Nephron progenitor cell (in vitro differentiated cells): Measurements from ENCODE around the gene FBXO27.

Experiments
- DNase-seq: peaks from one replicate; pipeline ENCODE4 v3.0.0; 2021
- H3K27ac Mint-ChIP-seq: 2 replicates; pipeline ENCODE4 v1.8.0; 2021; ENCODE audit warnings: mild to moderate bottlenecking, moderate library complexity, mixed read lengths
- H3K27me3 Mint-ChIP-seq: 2 replicates; pipeline ENCODE4 v1.8.0; 2021; ENCODE audit warnings: mild to moderate bottlenecking, low read depth, mixed read lengths; ENCODE audit not compliant: poor library complexity
- H3K36me3 Mint-ChIP-seq: 2 replicates; pipeline ENCODE4 v1.8.0; 2021; ENCODE audit warnings: low read depth, mixed read lengths
- H3K4me1 Mint-ChIP-seq: 2 replicates; pipeline ENCODE4 v1.8.0; 2021; ENCODE audit warnings: mixed read lengths
- H3K4me3 Mint-ChIP-seq: 2 replicates; pipeline ENCODE4 v1.8.0; 2021; ENCODE audit warnings: mild to moderate bottlenecking, moderate library complexity, mixed read lengths
- H3K9me3 Mint-ChIP-seq: 2 replicates; pipeline ENCODE4 v1.8.0; 2021; ENCODE audit warnings: mild to moderate bottlenecking, moderate library complexity, mixed read lengths
- TF ChIP-seq, protein P1 (sequence below): fragments of 200-600 bp; sonication (generic); IDR thresholded peaks from 2 replicates; pipeline ENCODE4 v1.5.0; 2021; ENCODE audit warnings: antibody characterized with exemption

Gene FBXO27

DNA sequence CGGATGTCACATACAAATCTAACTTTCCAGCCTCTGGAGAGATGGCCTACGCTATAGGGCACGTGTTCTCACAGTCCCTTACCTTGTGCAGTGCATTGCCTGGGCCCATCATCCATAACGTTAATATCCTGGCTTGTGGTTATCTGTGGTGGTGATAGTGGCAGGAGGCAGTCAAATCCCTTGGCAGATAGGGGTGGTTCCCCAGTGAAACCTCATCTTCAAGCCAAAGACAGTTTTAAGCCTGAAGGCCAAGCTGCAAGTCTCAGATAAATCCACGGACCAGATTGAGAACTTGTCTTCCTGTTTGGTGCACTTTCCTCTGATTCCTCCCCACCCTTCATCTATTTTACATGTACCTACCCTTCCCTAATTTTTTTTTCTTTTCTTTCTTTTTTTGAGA lies 52.5 kb downstream of the FBXO27 start:
- Mint-ChIP-seq H3K27me3 (no peaks in the 10 kb centered on the region), H3K4me3 (no peak overlapping the region), H3K9me3 (peaks cover 21% of the 10 kb centered on the region), H3K27ac (no peak overlapping the region), H3K36me3 (peaks cover 5% of the 10 kb centered on the region), H3K4me1 (peaks cover 43% of the 10 kb centered on the region)
- TF ChIP-seq, protein P1, sequence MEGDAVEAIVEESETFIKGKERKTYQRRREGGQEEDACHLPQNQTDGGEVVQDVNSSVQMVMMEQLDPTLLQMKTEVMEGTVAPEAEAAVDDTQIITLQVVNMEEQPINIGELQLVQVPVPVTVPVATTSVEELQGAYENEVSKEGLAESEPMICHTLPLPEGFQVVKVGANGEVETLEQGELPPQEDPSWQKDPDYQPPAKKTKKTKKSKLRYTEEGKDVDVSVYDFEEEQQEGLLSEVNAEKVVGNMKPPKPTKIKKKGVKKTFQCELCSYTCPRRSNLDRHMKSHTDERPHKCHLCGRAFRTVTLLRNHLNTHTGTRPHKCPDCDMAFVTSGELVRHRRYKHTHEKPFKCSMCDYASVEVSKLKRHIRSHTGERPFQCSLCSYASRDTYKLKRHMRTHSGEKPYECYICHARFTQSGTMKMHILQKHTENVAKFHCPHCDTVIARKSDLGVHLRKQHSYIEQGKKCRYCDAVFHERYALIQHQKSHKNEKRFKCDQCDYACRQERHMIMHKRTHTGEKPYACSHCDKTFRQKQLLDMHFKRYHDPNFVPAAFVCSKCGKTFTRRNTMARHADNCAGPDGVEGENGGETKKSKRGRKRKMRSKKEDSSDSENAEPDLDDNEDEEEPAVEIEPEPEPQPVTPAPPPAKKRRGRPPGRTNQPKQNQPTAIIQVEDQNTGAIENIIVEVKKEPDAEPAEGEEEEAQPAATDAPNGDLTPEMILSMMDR, result no peak
- DNase-seq, result no peak

DNA sequence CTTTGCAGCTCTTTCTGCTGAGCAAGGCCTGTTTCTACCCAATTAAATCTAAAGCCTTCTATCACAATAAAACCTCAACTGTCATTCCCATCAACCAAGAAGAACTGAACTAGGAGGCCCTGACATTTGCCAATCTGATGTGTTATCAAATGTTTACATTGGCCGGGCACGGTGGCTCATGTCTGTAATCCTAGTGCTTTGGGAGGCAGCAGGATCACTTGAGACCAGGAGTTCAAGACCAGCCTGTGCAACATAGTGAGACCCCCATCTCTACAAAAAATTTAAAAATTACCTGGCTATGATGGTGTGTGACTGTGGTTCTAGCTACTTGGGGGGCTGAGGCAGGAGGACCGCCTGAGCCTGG lies 54.0 kb downstream of the FBXO27 start:
- Mint-ChIP-seq H3K27me3 (no peaks in the 10 kb centered on the region), H3K36me3 (peaks cover 5% of the 10 kb centered on the region), H3K27ac (peak overlapping the region; percentile 94), H3K9me3 (peaks cover 21% of the 10 kb centered on the region), H3K4me3 (peak overlapping the region; percentile 14), H3K4me1 (peaks cover 45% of the 10 kb centered on the region)
- DNase-seq, result no peak
- TF ChIP-seq, protein P1, result no peak

DNA sequence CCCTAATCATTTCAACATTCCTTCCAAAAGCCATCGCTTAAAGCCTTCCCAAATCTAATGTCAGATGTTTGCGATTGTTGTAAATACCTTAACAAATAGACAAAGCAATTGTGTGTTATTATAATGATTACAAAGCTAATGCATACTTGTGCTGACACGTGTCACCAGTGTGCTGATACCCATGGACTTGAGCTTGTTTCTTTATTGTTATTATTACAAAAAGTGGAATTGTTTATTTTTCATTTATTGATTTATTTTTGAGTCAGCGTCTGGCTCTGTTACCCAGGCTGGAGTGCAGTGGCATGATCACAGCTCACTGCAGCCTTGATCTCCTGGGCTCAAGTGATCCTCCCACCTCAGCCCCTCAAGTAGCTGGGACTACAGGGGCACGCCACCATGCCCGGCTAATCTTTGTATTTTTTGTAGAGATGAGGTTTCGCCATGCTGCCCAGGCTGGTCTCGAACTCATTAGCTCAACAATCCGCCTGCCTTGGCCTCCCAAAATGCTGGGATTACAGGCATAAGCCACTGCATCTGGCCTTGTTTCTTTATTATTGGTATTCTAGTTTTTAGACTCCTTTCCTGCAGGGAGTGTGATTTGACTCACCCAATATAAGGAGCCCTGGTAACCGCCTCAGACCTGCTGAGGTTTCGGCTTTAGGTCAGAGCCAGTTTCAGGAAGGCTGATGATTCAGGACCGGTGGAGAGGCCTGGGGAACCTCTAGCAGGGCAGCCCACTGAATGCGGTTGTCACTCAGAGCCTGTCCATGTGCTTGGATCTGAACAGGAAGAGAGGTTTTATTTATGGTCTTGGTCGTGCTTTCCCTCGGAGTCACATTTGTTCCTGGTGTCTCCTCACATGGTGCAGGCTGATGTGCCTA lies 54.7 kb downstream of the FBXO27 start:
- peaks cover 21% of the 10 kb centered on the region for H3K9me3 Mint-ChIP-seq
- TF ChIP-seq, protein P1, result no peak
- peak overlapping the region; percentile 94 for H3K27ac Mint-ChIP-seq
- no peak for DNase-seq
- peak overlapping the region; percentile 14 for H3K4me3 Mint-ChIP-seq
- H3K36me3 Mint-ChIP-seq, result peaks cover 5% of the 10 kb centered on the region
- peaks cover 45% of the 10 kb centered on the region for H3K4me1 Mint-ChIP-seq
- no peaks in the 10 kb centered on the region for H3K27me3 Mint-ChIP-seq

DNA sequence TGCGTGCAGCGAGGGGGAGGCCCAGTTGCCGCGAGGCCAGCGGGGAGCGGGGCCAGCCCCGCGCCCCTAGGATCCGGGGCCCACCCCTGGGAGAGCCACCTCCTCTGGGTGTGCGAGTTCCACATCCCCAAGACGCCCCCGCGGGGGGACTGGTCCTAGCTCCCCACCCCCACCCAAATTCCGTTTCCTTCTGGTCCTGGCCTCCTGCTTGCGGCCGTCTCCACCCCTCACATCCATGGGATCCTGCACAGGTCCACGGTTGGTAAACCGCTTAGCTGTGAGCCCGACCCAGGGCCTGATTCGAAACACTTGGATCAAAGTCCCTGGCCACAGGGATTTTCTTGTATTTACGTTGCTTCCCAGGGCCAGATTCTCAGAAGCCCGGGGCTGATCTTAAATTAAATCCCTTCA lies 56.5 kb downstream of the FBXO27 start:
- TF ChIP-seq, protein P1, result no peak
- H3K9me3 Mint-ChIP-seq, result peaks cover 10% of the 10 kb centered on the region
- H3K27me3 Mint-ChIP-seq, result no peaks in the 10 kb centered on the region
- peaks cover 45% of the 10 kb centered on the region for H3K4me1 Mint-ChIP-seq
- H3K27ac Mint-ChIP-seq, result peak overlapping the region; percentile 96
- H3K4me3 Mint-ChIP-seq, result peak overlapping the region; percentile 89
- peaks cover 18% of the 10 kb centered on the region for H3K36me3 Mint-ChIP-seq
- DNase-seq, result no peak

DNA sequence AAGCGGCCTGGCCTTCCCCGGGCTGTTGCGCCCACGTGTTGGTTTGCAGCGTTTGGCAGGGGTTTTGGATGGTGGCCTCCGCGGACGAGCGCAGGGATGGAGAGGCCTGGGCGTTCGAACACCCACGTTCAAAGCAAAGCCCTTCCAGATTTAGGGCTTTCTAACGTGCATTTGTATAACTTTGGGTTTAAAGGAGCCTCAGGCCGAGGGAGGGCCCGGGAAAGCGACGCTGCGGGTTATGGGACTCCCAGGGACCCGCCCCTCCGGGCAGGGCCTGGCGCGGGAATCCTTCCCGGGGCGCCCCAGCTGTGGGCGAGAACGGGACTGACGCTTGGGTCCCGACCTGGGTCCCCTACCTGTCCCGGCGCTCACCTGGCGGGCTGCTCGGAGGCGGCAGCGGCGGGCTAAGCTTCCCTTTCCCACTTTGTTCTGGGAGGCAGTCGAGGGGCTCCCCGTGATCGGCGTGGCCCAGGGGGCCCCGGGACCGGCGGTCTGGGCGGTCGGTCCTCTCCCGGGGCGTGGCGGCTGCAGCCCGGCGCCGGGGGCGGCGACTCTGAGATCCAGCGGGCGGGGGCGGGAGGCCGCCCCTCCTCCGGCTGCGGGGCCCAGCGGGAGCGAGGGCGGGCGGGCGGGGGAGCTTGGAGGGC lies 57.0 kb downstream of the FBXO27 start, which contains the start of gene FBXO17:
Gene FBXO17 (minus strand): TSS at position 529 of the 647 bp plus-strand sequence. CDS start 25,423 bp downstream, outside the sequence.
- peak within 1 kb of the TSS; percentile 96 for H3K27ac Mint-ChIP-seq
- peak; percentile 74 for DNase-seq
- H3K9me3 Mint-ChIP-seq, result peaks cover 5% of the 10 kb centered on the region
- H3K27me3 Mint-ChIP-seq, result no peaks in the 10 kb centered on the region
- peaks cover 45% of the 10 kb centered on the region for H3K4me1 Mint-ChIP-seq
- peaks cover 19% of the 10 kb centered on the region for H3K36me3 Mint-ChIP-seq
- TF ChIP-seq, protein P1, result no peak
- peak within 1 kb of the TSS; percentile 95 for H3K4me3 Mint-ChIP-seq
